ENCODE data around the gene PHLDB2.

The PHLDB2 gene

DNA sequence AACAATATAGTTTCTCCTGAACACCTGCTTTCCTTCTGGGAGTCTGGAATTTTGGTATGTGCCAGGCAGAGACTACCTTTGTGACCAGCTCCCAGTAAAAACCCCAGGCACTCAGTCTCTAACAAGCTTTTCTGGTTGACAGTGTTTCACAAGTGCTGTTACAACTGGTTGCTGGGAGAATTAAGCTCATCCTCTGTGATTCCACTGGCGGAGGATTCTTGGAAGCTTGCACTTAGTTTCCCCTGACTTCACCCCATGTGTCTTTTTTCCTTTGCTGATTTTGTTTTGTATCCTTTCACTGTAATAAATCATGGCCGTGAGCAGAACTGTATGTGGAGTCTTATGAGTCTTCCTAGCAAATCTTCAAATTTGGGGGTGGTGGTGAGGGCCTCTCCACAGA, 134.0 kb downstream of the PHLDB2 start:
- no peak overlapping the region for H3K4me3 ChIP-seq (ENCODE audit: low read depth, low read length)
- DNase-seq (ENCODE audit: low read depth) = no peak
- TF ChIP-seq CTCF (IDR thresholded peaks at IDR 0.05; ENCODE audit: low read depth, low read length, missing control alignments) = no peak

DNA sequence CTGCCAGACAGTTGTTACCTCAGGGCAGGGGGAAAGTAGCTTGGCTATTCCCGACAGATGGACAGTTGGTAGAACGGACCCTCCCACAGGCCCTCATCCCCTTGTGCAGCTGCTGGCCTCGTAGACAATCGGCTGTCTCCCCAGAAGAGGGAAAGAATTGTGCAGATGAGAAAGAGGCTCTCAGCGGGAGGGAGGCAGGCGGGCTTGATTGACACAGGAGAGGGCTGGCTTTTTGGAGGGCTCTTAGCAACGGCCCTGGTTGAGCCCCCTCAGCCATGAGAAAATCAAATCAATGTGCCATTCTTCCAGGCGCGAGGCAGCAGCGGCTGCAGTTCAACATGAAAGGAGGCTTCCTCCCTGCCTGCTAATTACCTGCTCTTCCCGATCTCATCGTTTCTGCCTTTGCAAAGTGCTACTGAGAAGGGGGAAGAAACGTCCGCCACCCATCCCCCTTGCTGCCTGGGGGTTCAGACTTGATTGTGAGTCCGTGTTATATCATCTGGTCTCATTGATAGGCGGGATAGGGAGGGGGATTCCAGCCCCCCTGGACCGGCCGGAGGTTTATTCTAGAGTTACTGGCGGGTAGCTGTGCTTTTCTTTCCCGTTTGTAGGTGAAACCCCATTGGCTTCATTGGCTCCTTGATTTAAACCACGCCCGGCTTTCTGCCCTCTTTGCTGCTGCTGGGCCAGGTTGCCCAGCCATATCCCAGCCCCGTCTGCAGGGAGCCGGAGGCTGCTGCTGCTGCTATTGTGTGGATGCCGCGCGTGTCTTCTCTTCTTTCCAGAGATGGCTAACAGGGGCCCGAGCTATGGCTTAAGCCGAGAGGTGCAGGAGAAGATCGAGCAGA, 139.8 kb downstream of the PHLDB2 start, which contains the start of gene TAGLN3:
TAGLN3 (plus strand) TSS at position 287 of the 848 bp plus-strand sequence; CDS start at position 788, 501 bp downstream.
- DNase-seq (ENCODE audit: low read depth) = no peak
- peak within 1 kb of the TSS; percentile 11; the same call in 1 of the 2 replicates for H3K4me3 ChIP-seq (ENCODE audit: low read depth, low read length)

GRCh38 chr3:111999484-112000324, 140.6 kb downstream of the PHLDB2 start:
- no peak for TF ChIP-seq CTCF (IDR thresholded peaks at IDR 0.05; ENCODE audit: low read depth, low read length, missing control alignments)
- no peak overlapping the region for H3K4me3 ChIP-seq (ENCODE audit: low read depth, low read length)
- no peak for DNase-seq (ENCODE audit: low read depth)

More for the DNA sequence above, 139.8 kb downstream of the PHLDB2 start, which contains the start of gene TAGLN3:
- TF ChIP-seq CTCF (IDR thresholded peaks at IDR 0.05; ENCODE audit: low read depth, low read length, missing control alignments) = no peak

DNA sequence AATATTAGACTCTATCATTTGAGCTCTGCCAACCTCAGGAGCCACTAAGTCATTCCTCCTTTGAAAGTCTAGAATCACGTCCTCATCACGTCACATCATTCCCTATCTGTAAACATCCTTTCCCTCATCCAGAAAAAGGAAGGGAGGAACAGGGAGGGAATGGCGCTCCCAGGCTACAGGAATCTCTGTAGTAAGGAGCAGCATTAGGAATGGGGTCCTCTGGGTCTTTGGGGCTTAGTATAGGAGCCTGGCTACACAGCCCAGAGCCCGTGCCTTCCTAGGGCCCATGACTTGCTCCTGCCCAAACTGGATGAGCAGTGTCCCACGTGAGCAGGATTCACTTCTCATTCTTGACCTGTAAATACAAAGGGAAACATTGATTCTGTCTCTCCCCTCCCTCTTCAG, 141.3 kb downstream of the PHLDB2 start:
- DNase-seq (ENCODE audit: low read depth) = no peak
- no peak overlapping the region for H3K4me3 ChIP-seq (ENCODE audit: low read depth, low read length)
- TF ChIP-seq CTCF (IDR thresholded peaks at IDR 0.05; ENCODE audit: low read depth, low read length, missing control alignments) = no peak

GRCh38 chr3:112000966-112001365, 141.9 kb downstream of the PHLDB2 start:
- TF ChIP-seq CTCF (IDR thresholded peaks at IDR 0.05; ENCODE audit: low read depth, low read length, missing control alignments) = no peak
- DNase-seq (ENCODE audit: low read depth) = no peak
- H3K4me3 ChIP-seq (ENCODE audit: low read depth, low read length) = no peak overlapping the region

GRCh38 chr3:112001526-112001925, 142.5 kb downstream of the PHLDB2 start:
- no peak for DNase-seq (ENCODE audit: low read depth)
- no peak overlapping the region for H3K4me3 ChIP-seq (ENCODE audit: low read depth, low read length)
- no peak for TF ChIP-seq CTCF (IDR thresholded peaks at IDR 0.05; ENCODE audit: low read depth, low read length, missing control alignments)

All from GM12864 (cell line).